Right atrium auricular region (tissue), 2 donors: ENCODE results near the gene GPSM3. TPM values are rescaled to one million over a fixed set of nuclear protein-coding genes. Genes with fewer than 3 reads are reported as not detected.

ENCODE experiments used
- DNase-seq: peaks from one replicate; pipeline ENCODE4 v3.0.0-alpha.2; 2019; ENCODE audit warnings: low spot score
- H3K27ac ChIP-seq, 2 donors: fragments of 200-600 bp; sonication (generic); 1 replicate in 1 of 2; 2 replicates in 1 of 2; pipeline ENCODE4 v1.5.1; 2016 to 2019
- H3K27me3 ChIP-seq, 2 donors: fragments of 200-600 bp; sonication (generic); one replicate each; pipeline versions ENCODE4 v1.5.1 to v1.6.0; 2017 to 2019
- H3K36me3 ChIP-seq: fragments of 200-600 bp; sonication (generic); one replicate; pipeline ENCODE4 v1.5.1; 2016
- H3K4me1 ChIP-seq, 2 donors: fragments of 200-600 bp; sonication (generic); one replicate each; pipeline versions ENCODE4 v1.5.1 to v1.6.0; 2017 to 2019
- H3K4me3 ChIP-seq, 2 donors: fragments of 200-600 bp; sonication (generic); 1 replicate in 1 of 2; 2 replicates in 1 of 2; pipeline ENCODE4 v1.5.1; 2017 to 2019; ENCODE audit warnings: mild to moderate bottlenecking in 1 of 2, moderate library complexity in 1 of 2
- H3K9me3 ChIP-seq, 2 donors: fragments of 200-600 bp; sonication (generic); one replicate each; pipeline ENCODE4 v1.5.1; 2019
- CTCF ChIP-seq, 2 donors: fragments of 200-600 bp; sonication (generic); IDR thresholded peaks; one replicate each; pipeline ENCODE4 v1.5.1; 2019; ENCODE audit warnings: antibody characterized with exemption in 2 of 2
- total RNA-seq, 2 donors: library from RNA; depleted of rRNA; stranded (reverse); fragments of >200 nt; gene quantifications; one replicate each; pipeline ENCODE4 v1.1.0, GENCODE V29; 2016

The GPSM3 gene
- 1 to 10 TPM; 3.6 to 9.0 TPM for total RNA-seq

GRCh38 chr6:32192608-32193039 lies at the start of gene GPSM3:
Gene GPSM3 (minus strand): TSS chr6:32192643. CDS start chr6:32192513, 130 bp downstream.
- H3K36me3 ChIP-seq = peaks cover 4% of the 10 kb centered on the region
- H3K9me3 ChIP-seq = no peaks in the 10 kb centered on the region
- TF ChIP-seq CTCF (IDR thresholded peaks at IDR 0.05) = no peak
- no peaks in the 10 kb centered on the region for H3K27me3 ChIP-seq
- peaks cover 4 to 75% of the 10 kb centered on the region in 2 donors for H3K4me1 ChIP-seq
- H3K4me3 ChIP-seq = peak within 1 kb of the TSS; percentile 12 to 40
- DNase-seq = no peak
- H3K27ac ChIP-seq = peak within 1 kb of the TSS; percentile 92 to 99

- TF ChIP-seq CTCF (IDR thresholded peaks at IDR 0.05) = no peak
- DNase-seq = no peak
- H3K36me3 ChIP-seq = no peaks in the 10 kb centered on the region
- H3K27me3 ChIP-seq = no peaks in the 10 kb centered on the region
- H3K27ac ChIP-seq = no peak overlapping the region
- peaks cover 0 to 14% of the 10 kb centered on the region in 2 donors for H3K4me1 ChIP-seq
- H3K9me3 ChIP-seq = no peaks in the 10 kb centered on the region
- H3K4me3 ChIP-seq = no peak overlapping the region
These were observed 48.2 kb upstream of the GPSM3 start for GRCh38 chr6:32240686-32241085.

GRCh38 chr6:32239462-32239861 lies 47.0 kb upstream of the GPSM3 start:
- H3K4me1 ChIP-seq = peaks cover 0 to 5% of the 10 kb centered on the region in 2 donors
- TF ChIP-seq CTCF (IDR thresholded peaks at IDR 0.05) = no peak
- no peaks in the 10 kb centered on the region for H3K27me3 ChIP-seq
- no peak overlapping the region for H3K27ac ChIP-seq
- H3K36me3 ChIP-seq = no peaks in the 10 kb centered on the region
- DNase-seq = no peak
- no peak overlapping the region for H3K4me3 ChIP-seq
- H3K9me3 ChIP-seq = no peaks in the 10 kb centered on the region

- peak overlapping the region; percentile 42 to 73 for H3K27ac ChIP-seq
These were observed 42.5 kb upstream of the GPSM3 start for GRCh38 chr6:32234934-32235333.

GRCh38 chr6:32226434-32226833 lies 34.0 kb upstream of the GPSM3 start:
- TF ChIP-seq CTCF (IDR thresholded peaks at IDR 0.05) = no peak
- Histone ChIP-seq H3K36me3 (no peaks in the 10 kb centered on the region), H3K27me3 (no peaks in the 10 kb centered on the region), H3K27ac (no peak overlapping the region), H3K4me3 (no peak overlapping the region), H3K9me3 (no peaks in the 10 kb centered on the region), H3K4me1 (peaks cover 0 to 5% of the 10 kb centered on the region in 2 donors)
- DNase-seq = no peak

More at GRCh38 chr6:32234934-32235333, 42.5 kb upstream of the GPSM3 start:
- TF ChIP-seq CTCF (IDR thresholded peaks at IDR 0.05) = peak in 1 of 2 donors; percentile 33
- H3K36me3 ChIP-seq = no peaks in the 10 kb centered on the region
- no peak overlapping the region for H3K4me3 ChIP-seq
- no peaks in the 10 kb centered on the region for H3K9me3 ChIP-seq
- no peak for DNase-seq
- H3K4me1 ChIP-seq = no peaks in the 10 kb centered on the region
- no peaks in the 10 kb centered on the region for H3K27me3 ChIP-seq

- TF ChIP-seq CTCF (IDR thresholded peaks at IDR 0.05) = no peak
- peaks cover 0 to 5% of the 10 kb centered on the region in 2 donors for H3K4me1 ChIP-seq
- no peaks in the 10 kb centered on the region for H3K36me3 ChIP-seq
- H3K9me3 ChIP-seq = no peaks in the 10 kb centered on the region
- no peaks in the 10 kb centered on the region for H3K27me3 ChIP-seq
- no peak overlapping the region for H3K4me3 ChIP-seq
- H3K27ac ChIP-seq = peak overlapping the region in 1 of 2 donors; percentile 67
- no peak for DNase-seq
These were observed 32.3 kb upstream of the GPSM3 start for GRCh38 chr6:32224696-32225095.
